Stimulated activated CD4-positive, alpha-beta T cell treated with anti-CD3 and anti-CD28 coated beads, Interleukin-1b, Interleukin-23, amount 100 ng/mL, for 1 hour (primary cell): Measurements from ENCODE around the gene GALNTL6.
"Not testable (repeated sequence)": the region's sequence is repeated elsewhere in the genome, so short reads cannot be mapped to it uniquely, and the experiment has no call there.

Experiments used
- DNase-seq, 2 donors: peaks; one replicate each; pipeline ENCODE4 v3.0.0-alpha.2; 2020; ENCODE audit warnings: low read depth in 2 of 2

Gene GALNTL6

DNA sequence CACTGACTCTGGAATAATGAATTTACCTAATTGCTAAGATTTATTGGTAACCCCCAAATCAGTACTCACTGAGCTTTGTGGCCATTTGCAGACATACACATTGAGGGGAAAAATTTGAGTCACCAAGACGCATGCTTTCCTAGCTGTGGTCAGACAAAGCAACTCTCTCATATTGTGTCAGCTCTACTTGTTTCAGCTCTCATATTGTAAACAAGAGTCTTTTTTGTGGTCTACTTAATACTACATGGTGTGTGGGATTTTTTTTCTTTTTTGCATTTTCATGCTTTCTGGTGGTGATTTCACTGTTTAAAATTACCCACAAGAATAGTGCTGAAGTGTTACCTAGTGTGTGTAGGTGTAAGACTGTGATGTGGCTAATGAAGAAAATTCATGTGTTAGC is 927.2 kb downstream of the GALNTL6 start:
- no peak for DNase-seq

DNA sequence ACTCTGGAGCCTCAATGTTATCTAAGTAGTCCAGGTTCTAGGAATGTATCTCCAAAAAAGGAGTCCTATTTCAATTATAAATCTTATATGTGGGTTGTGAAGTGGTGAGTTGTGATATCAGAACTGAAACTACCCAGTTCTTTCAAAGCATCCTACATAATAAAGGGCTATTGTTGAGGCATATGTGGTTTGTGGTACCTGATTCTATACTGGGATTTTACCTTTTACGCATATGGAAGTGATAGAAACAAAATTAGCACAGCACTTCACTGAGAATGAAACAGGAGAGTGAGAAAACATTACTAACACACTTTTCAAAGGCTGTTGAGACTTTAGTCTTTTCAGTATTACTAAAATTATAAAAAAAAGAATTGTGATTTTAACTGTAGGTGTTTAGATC is 937.7 kb downstream of the GALNTL6 start:
- no peak for DNase-seq

DNA sequence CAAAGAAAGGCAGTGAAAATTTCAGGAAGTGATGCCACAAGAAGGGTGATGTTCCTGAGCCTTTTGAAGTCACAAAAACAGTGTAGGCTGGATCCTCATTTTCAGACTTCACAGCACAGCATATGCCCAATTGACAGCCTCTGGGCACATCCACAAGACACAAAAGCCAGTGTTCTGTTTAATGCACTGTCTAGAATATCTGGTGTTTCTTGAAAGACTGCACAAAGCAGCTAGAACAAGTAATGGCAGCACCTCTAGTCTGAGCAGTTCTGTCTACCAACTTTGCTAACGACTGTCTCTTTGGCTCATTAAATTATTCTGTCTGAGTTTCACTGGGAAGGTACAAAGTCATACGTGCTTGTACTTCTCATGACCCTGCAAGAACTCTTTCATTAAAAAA is 938.3 kb downstream of the GALNTL6 start:
- DNase-seq: no peak

DNA sequence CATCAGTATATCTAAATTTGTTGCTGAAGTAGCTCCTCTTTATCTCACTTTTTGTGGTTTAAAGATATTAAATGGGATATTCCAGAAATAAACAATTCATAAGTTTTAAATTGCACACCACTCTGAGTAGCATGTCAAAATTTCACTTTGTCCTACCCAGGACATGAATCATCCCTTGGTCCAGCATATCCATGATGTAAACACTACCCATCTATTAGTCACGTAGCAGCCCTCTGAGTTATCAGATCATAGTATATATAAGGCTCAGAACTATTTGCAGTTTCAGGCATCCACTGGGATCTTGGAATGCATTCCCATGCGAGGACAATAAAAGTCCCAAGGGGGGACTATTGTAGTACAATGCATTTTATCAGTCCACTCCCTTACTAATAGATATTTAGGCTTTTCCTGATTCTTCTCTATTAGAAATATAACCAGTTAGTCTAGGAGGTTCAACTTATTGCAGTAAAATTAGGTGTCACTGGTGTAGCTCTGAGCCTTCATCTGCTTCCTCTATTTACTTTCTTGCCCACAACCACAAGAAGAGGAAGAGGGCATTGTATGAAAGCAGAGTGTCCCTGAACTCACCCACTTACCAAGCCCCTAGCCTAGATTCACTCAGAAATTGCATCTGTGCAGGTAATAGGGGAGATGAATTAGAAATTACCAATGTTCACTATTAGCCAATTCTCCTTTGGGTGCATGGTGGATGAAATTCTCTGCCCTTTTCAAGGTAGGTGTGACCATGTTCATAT is 945.6 kb downstream of the GALNTL6 start:
- no peak for DNase-seq

DNA sequence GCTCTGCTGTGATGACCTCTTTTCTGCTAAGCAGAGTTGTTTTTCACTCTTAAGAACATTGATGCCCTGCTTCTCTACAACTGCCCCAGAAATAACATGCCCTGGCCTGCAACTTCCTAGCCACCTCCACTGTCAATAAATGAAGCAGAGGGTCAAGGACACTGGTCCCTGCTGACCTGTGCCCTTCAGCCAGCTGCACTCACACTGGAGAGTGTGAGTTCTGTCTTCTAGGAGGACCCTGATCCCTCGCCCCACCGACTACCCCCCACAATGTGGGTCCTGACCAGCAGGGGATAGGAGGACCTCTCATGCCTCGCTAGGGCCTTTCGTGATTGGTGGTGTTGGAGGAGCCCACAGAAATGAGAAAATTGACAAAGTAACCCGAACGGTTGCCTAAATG is 947.3 kb downstream of the GALNTL6 start:
- no peak for DNase-seq

DNA sequence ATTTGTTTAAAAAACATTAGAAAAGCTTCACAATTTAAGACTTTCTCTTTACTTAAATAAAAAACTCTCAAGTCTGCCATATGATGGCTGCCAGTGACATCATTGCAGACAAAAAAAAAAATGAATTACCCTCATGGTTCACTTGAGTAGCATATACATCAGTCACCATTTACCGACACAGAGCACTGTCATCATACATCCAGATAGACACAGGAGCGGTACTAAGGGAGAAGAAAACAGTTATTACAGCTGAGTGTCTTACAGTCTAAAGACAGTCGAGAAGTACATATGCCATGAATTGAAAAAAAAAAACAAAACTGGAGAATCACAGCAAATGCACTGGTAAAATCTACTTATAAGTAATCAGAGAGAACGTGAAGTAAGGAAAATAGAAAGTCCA is 949.7 kb downstream of the GALNTL6 start:
- DNase-seq: no peak

DNA sequence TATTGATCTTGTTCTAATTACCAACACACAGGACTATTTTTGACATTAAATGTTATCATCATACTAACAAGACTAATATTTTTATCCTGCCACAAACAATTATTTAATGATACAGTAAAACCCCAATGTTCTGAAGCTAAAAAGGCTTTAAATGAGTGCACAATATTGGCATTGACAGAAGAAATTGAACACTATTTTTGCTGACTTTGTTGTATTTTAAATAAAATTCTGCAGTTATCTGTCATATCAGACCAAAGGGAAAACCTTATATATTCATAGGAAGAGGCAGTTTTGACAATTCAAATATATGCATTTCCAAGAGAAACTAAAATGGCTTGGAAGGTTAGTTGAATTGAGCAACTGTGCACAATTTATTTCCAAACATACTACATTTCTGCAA is 957.6 kb downstream of the GALNTL6 start:
- no peak for DNase-seq

DNA sequence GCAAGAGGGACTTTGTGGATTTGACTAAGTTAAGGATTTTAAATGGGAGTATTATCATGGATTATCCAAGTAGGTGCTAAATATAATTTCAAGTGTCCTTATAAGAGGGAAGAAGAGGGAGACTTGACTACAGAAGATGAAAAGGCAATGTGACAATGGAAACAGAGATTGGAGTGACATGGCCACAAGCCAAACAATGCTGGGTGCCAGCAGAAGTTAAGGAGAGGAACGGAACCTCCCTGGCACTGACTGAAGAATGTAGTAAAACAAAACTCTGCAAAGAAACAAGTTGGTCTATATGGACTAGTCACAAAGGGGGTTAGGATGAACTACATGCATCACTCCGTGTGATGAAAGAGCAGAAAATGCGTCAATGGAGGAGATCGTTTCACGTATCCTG is 959.6 kb downstream of the GALNTL6 start:
- no peak for DNase-seq

DNA sequence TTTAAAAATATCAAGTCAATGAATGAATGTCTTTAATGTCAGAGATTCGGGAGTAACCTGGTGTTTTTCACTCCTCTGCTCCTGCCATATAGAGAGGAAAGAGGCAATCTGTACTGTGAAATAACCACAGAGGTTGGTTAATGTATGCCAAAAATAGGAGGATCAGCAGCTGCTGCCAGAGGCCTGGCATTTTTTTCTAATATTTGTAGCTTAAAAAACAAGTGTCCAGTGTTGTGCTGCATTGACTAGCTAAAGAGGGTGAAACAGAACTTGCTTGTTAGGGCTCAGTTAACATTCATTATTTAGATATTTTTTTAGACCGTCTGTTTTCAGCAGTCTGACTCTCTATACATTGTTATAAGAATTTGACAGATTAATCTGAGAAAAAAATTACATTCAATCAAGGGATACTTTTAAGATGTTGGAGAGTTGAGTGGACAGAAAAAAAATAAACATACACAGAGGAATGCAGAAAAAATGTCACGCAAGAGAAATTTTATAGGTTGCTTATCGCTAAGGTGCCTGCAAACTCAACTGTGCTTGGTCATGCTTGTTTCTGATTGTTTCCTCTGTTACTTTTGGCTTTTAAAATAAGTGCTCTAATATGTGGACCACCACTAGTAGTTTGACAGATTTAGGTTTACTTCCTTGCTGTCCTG is 963.1 kb downstream of the GALNTL6 start:
- no peak for DNase-seq

DNA sequence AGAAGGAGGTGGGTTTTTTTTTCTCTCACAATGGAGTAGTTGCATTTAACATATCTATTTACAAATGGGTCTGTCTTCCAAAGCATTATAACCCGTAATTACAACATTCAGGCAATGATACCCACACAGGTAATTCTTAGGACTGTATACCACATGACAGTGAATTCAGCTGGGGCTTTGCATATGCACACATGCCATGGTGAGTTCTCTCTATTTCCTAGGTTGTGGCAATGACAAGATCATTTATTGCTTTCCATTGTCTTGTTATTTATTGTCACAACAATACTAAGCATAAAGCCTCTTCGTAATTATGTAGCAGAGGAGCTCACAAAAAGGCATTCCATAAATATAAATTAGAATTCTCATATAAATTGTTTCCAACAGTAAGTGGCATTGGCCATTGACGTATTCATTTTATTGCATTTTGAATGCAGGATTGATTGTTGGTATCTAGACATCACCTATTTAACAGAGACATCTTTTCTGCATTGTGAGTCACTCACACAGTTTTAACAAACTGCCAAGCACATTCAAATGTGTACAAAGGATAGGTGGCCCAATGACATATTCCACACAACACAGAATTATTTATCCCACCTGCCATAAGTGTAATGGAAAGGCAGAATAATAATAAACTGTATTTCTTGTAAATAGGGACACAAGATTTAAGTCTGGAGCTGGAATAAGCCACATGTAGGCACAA is 964.7 kb downstream of the GALNTL6 start:
- no peak for DNase-seq

DNA sequence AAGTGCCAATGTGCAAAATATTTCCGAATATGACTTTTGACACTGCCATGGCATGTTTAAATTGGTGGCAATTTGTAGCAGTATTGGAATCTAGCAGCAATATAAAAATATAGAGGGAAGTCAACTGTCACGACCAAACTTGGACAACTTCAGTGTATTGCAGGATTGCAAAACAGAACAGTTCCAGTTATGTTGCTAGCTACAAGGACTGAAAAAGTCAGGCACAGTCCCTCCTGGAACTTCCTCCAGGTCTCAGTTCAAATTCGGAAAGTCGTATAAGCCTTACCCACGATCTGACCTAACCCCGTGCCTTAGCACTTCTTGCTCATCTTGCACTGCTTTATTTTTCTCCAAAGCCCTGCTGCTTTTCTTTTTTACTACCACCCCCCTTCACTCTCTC is 965.4 kb downstream of the GALNTL6 start:
- no peak for DNase-seq

DNA sequence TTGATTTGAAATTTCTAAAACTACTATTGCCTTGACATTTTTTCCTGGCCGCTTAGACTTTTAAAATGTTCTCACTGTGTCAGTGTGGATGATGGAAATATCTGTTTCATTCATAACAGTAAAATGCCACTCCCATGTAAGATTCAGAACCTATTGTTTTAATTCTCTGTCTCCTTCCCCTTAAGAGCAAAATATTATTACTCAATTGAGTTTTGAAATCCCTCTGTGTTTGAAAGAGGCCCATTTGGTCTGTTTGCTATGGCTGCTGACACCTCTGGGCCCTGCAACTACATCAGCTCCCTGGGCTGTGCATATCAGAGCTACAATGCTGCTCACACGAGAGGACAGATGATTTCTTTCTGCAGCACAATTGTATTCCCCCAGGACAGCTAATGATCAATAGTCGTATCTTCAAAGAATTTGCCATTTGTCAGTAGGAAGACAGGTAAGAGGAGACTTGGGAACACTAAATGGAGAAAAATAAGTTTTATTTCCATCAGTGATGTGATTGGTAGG is 967.4 kb downstream of the GALNTL6 start:
- DNase-seq: no peak

DNA sequence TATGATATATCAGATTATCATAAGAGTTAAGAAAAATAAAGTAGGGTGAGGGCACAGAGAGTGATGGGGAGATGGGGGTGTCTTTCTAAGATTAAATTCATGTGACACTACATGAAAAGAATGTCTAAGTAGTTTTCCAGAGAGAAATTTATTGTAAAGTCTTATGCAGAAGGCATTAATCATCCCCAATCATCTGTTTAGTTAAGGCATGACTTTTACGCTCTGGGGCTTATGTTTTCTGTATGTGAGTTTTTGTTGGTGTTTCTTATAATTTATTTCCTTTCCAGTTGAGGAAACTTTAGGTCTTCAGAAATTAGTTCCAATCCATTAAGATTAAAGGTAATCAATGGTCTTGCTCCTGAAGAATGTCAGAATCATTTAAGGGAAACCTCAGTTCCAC is 972.4 kb downstream of the GALNTL6 start:
- DNase-seq: no peak

DNA sequence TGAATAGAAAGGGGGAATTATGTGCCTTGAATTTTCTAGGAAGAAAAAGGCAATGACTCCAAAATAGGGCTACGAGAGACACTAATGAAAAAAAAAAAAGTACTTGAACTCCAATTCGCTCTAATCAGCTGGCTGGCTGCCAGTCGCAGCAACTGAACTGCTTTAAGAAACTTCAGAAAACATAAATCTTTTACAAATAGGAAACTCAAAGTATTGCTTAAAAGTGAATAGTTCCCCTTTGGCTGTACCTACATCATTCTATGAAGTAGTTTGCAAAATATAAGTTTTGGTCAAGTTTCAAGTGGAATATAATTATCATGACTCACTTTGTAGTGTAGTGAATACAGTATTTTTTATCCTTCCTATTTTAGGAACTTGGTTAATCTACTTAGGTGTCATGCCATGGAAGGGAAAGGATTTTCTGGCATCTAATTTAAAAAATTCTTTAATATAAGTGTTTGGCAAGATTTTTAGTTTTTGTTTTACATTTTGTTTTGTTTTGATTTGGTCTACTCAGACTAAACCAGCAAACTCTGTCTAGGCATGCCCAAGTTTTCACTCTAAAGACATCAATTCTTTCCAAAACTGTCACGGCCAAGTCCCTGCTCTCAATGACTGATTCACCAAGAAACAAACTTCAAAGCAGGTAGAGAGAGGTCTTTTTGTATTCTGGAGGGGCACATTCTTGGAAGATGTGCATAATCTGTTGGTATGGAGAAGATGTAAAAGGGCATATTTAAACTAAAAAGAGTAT is 973.0 kb downstream of the GALNTL6 start:
- DNase-seq: no peak

DNA sequence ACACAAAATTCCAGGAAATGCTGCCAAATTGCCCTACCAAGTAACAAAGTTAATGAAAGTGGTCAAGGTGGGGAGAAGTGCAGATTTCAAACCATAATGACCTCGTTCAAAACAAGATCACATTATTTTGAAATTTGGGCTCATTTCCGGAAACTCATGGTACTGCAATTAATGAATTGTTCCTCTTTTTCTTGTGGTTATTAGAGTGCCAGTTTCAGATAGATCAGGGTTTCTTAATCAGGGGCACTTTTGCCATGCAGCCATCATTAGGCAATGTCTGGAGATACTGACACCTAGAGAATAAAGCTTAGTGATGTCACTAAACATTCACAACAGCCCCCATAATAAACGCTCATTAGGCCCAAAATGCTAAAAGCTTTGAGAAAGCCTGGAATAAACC is 973.9 kb downstream of the GALNTL6 start:
- no peak for DNase-seq

DNA sequence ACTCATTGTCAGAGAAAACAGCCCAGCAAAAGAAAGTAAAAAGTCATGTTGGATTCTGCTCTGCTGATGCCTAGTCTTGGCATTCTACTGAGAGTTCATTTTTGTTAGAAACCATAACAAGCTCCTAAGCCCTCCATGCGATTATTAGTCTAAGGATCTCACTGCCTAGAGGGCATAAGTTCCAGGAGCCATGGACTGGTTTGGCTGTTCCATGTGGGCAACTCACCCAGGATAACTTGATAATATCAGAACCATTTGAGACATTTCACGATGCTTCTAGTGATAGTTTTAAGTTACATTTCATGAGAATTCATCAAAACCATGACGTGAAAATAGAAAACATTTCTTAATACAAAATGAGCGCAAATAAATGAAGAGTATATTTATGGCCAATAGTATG is 978.6 kb downstream of the GALNTL6 start:
- DNase-seq: no peak

DNA sequence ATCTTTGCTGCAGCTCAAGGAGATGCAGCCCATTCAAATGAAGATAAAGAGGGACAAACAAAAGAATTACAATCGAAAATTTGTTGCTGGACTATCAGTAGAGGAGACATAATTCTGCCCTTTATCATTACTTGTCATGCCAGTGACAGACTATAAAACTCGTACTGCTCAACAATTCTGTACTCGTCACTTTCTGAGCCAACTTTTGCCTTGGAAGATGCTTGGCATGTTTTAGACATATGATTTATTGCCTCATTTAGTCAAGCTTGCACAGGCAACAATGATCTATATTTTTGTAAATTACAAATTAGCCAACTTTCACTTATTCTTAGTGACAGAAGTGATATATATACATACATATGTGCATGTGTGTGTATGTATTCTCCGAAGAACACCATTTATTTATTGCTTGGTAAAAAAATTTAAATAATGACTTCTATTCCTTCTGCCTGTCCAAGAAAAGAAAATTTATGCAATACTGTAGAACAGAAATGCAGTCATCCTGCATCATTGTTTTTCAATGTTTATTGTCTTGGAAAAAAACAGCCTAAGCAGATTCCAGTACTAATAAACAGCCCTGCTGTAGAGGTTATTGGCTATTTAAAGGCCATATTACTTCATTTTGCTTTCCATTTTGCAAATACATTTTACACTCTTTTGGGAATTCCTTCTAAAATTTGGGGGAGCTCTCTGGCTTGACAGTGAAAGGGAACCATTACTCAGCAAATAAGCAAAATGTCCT is 980.5 kb downstream of the GALNTL6 start:
- no peak for DNase-seq

DNA sequence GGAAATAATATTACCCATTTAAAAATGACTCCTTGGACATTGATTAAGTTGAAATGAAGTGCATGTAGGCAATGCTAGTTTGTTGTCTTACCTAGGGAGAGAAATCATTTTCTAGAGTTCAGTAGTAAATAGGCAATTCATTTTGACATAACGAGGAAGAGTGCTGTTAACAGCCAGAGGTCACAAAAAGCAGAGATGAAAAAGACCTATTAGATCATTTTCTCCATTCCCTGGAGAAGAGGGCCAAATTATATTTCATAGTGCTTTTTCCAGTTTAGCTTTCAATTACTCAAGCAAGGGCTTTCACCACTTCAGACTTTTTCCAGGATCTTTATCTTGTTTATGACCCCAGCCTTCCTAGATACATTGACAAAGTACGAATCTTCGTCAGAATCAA is 981.1 kb downstream of the GALNTL6 start:
- no peak for DNase-seq

DNA sequence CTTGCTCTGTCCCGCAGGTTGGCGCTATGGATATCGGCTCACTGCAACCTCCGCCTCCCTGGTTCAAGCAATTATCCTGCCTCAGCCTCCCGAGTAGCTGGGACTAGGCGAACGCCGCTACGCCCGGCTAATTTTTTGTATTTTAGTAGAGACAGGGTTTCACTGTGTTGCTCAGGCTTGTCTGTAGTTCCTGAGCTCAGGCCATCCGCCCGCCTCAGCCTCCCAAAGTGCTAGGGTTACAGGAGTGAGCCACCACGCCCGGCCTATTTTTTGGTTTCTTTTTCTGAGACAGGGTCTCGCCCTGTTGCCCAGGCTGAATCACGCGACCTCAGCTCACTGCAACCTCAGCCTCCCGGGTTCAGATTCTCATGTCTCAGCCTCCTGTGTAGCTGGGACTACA is 984.1 kb downstream of the GALNTL6 start:
- not testable (repeated sequence) for DNase-seq

DNA sequence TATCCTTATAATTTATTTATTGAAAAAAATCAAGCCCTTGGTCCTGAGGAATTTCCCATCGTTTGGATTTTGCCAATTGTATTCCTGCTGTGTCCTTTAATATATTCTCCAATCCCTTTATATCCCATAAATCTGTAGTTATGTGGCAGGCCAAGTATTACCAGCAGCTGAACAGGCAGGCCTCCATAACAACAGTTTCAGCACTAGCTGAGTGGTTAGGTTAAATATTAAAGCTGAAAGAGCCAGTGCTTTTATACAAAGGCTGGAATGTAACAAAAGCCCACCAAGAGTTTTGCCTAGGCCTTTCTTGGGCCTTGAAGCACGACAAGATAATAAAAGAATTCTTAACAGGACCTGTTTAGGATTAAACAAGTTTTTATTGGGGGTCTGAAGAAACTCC is 988.8 kb downstream of the GALNTL6 start:
- no peak for DNase-seq

DNA sequence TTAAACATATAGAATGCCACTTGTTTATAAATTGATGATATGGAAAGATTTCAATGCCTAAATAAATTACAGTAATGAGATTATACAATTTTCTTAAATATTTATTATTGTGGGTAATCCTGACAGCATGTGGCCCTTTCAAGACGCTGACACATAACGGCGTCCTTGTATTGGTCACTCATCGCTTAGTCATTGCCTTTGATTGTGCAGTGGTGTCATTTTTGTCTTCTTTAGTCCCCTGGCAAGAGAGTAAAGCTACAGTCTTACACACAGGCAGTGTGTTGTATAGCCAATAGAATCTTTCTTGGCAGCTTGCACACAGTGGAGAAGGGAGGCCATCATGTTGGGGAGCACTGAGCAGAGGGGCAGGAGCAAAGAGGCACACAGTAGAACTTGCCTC is 993.6 kb downstream of the GALNTL6 start:
- no peak for DNase-seq
